ENCODE measurements around the gene CLCN7.
"Not testable (repeated sequence)": the region's sequence is repeated elsewhere in the genome, so short reads cannot be mapped to it uniquely, and the experiment has no call there.

The CLCN7 gene

GRCh38 chr16:1442697-1443096 lies 32.1 kb downstream of the CLCN7 start:
- DNase-seq = no peak

- DNase-seq = no peak
Measured at GRCh38 chr16:1441391-1441829, 33.4 kb downstream of the CLCN7 start.

- not testable (repeated sequence) for DNase-seq
Measured at GRCh38 chr16:1439699-1440074, 35.1 kb downstream of the CLCN7 start.

- no peak for DNase-seq
Measured at GRCh38 chr16:1439058-1439698, 35.6 kb downstream of the CLCN7 start.

GRCh38 chr16:1438229-1439057 lies 36.4 kb downstream of the CLCN7 start:
- DNase-seq = no peak

- DNase-seq = no peak
Measured at GRCh38 chr16:1437606-1438005, 37.2 kb downstream of the CLCN7 start.

GRCh38 chr16:1436731-1437355 lies 38.0 kb downstream of the CLCN7 start:
- DNase-seq = no peak

GRCh38 chr16:1435921-1436697 lies 38.7 kb downstream of the CLCN7 start:
- no peak for DNase-seq

GRCh38 chr16:1434644-1435592 lies 39.9 kb downstream of the CLCN7 start:
- DNase-seq = no peak

GRCh38 chr16:1433756-1434155 lies 41.1 kb downstream of the CLCN7 start:
- no peak for DNase-seq

- no peak for DNase-seq
Measured at GRCh38 chr16:1433263-1433560, 41.6 kb downstream of the CLCN7 start.

- DNase-seq = no peak
Measured at GRCh38 chr16:1432388-1433262, 42.2 kb downstream of the CLCN7 start.

- no peak for DNase-seq
Measured at GRCh38 chr16:1431497-1432270, 43.1 kb downstream of the CLCN7 start.

- no peak for DNase-seq
Measured at GRCh38 chr16:1430759-1431496, 43.9 kb downstream of the CLCN7 start, which contains the start of gene PERCC1. Gene PERCC1, plus strand, starts transcription at chr16:1431078. Its CDS starts 1,516 bp downstream, at chr16:1432594.

GRCh38 chr16:1430214-1430758 lies 44.5 kb downstream of the CLCN7 start:
- DNase-seq = no peak

- no peak for DNase-seq
Measured at GRCh38 chr16:1429631-1430030, 45.2 kb downstream of the CLCN7 start.

- no peak for DNase-seq
Measured at GRCh38 chr16:1429012-1429411, 45.8 kb downstream of the CLCN7 start.

- DNase-seq = peak; percentile 57
Measured at GRCh38 chr16:1428511-1428910, 46.3 kb downstream of the CLCN7 start.

Data from stimulated activated CD4-positive, alpha-beta T cell treated with anti-CD3 and anti-CD28 coated beads, Interleukin-1b, Interleukin-23, amount 100 ng/mL, for 48 hours (primary cell).